ENCODE measurements around the gene TMEM116.
"Not testable (repeated sequence)": the region's sequence is repeated elsewhere in the genome, so short reads cannot be mapped to it uniquely, and the experiment has no call there.

Gene TMEM116

DNA sequence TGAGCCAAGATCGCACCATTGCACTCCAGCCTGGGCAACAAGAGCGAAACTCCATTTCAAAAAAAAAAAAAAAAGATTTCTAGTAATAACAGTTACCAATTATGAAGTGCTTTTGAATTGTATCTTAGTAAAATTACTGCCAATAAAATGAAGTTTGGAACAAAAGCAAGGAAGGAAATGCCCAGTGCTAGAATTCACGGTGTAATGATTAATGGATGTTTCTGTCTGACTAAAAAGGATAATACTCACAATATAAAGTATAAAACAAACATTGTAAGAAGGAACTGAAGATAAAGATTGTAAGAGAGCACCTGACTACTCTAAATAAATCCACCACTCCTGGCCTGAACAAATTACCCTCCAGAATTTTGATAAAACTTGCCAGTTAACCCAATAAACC lies 4.0 kb downstream of the TMEM116 start:
- no peak for DNase-seq

DNA sequence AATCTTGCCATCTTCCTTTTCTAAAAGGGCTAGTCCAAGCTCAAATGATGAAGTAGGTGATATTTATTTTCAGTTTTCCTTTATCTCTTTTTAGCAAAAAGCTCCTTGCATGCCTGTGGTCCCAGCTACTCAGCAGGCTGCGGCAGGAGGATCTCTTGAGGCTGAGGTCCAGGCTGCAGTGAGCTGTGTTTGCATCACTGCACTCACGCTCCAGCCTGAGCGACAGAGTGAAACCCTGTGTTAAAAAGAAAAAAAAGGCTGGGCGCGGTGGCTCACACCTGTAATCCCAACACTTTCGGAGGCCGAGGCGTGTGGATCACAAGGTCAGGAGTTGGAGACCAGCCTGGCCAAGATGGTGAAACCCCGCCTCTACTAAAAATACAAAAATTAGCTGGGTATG lies 5.0 kb downstream of the TMEM116 start:
- no peak for DNase-seq

DNA sequence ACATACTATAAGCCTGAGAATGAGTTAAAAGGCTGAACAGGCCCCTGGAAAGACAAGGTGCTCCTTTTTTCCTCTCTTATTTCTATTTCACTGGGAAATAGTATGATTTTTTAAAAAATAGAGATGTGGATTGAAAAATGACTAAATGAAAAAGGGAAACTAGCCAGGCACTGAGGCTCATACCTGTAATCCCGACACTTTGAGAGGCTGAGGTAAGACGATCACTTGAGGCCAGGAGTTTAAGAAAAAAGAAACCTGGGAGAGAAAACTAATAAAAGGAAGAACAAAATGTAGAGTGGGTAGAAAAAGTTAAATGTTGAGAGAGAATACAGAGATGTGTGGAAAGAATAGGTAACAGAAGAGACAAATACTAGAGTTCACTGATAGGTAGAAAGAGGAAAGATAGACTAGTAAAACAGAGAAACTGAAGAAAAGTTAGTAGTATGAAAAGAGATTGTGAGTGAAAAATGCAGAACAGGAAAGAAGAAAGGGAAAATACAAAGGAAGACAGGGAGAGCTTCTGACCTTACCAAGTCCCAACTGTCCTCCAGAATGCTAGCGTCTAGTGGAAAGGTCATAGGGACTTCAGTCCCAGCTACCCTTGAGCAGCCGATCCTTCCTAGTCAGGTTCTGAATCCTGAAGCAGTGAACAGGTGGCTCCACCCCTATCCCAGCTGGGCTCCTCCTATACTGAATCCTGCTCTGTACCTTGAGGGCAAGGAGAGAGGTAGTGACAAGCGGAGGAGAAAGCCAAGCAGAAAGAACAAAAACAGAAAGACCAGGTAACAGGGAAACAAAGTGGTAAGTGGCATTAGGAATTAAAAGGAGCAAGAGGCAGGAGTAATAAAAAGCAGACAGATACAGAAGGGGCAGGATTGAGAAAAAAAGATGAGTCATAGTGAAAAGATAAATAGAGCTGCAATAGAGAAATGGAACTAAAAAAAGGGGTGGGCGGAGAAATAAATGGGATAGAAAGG lies 7.3 kb downstream of the TMEM116 start:
- no peak for DNase-seq

DNA sequence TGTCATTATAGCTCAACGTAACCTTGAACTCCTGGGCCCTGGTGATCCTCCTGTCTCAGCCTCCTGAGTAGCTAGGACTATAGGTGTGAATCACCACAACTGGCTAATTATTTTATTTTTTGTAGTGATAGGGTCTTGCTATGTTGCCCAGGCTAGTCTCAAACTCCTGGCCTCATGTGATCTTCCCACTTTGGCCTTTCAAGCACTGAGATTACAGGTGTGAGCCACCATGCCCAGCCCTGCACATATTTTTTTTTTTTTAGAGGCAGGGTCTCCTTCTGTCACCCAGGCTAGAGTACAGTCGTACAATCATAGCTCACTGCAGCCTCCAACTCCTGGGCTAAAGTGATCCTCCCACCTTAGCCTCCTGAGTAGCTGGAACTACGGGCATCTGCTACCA lies 8.9 kb downstream of the TMEM116 start:
- DNase-seq = no peak

DNA sequence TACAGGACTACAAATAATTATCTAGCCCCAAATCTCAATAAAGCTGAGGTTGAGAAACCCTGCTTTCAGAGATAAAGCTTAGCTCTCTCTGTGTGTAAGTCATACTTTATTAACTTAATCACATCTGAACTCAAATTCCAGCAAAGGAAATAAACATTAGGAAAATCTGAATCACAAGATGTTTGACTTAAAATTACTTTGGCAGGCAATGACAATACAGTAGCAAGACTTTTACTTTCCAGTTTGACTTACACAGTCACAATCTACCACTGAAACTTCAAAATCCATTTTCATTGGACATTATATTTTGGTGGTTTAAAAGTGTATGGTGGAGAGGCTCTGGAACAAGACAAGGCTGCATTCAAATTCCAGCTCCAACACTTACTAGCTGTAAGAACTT lies 11.4 kb downstream of the TMEM116 start:
- no peak for DNase-seq

DNA sequence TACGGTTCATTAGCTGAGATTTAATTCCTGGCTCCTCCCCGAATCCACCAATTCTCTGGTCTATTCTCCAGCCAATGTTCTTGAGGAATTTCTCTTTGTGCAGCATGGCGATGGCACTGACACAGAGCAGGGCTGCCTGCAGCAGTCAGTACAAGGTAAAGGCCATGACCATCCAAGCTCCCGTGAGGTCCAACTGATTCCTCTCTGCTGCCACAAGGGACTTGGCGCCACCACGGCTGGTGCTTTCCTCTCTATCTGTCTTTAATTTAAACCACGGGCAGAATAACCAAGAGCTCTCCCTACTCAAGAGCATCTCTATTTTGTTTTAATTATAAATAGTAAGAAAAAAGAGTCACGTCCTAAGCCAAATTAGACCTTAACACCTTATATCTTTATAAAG lies 12.1 kb downstream of the TMEM116 start:
- no peak for DNase-seq

DNA sequence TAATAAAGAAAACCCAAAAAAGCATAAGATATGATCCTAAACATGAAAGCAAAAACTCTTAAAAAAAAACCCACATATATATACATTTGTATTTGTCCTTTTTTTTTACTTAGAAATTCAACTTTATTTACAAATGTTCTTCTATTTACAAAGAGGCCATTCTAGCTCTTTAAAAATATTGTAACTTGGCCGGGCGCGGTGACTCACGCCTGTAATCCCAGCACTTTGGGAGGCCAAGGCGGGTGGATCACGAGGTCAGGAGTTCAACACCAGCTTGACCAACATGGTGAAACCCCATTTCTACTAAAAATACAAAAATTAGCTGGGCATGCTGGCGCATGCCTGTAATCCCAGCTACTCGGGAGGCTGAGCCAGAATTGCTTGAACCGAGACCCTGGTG lies 13.8 kb downstream of the TMEM116 start:
- DNase-seq = not testable (repeated sequence)

DNA sequence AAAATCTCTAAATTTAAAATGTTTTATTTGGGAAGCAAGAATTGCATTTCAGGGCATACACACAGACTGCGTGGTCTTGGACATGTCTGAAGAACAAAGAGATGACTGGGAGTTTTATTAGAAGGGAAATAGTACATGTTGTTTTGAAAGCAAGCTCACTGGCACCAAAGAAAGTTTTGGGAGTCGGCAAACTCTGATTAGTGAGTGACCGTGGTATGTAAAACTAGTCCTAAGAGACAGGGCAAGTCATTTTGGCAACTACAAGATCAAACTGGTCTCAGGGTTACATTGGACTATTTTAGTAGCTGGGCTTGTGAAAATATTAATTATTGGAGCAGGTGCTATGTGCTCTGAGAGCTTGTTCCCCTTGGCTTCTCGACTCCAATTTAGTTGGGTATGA lies 14.9 kb downstream of the TMEM116 start:
- DNase-seq = no peak

DNA sequence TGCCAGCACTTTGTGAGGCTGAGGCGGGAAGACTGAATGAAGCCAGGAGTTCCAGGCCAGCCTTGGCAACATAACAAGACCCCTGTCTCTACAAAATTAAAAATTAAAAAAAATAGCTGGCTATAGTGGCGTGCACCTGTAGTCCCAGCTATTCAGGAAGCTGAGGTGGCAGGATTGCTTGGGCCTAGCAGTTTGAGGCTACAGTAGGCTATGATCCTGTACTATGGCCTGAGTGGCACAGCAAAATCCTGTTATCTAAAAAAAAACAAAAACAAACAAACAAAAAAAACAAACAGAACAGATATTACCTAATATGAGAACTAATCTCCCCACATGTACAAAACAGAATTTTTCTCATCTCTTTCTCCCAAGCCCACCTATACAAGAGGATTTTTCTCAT lies 15.7 kb downstream of the TMEM116 start:
- DNase-seq = no peak

DNA sequence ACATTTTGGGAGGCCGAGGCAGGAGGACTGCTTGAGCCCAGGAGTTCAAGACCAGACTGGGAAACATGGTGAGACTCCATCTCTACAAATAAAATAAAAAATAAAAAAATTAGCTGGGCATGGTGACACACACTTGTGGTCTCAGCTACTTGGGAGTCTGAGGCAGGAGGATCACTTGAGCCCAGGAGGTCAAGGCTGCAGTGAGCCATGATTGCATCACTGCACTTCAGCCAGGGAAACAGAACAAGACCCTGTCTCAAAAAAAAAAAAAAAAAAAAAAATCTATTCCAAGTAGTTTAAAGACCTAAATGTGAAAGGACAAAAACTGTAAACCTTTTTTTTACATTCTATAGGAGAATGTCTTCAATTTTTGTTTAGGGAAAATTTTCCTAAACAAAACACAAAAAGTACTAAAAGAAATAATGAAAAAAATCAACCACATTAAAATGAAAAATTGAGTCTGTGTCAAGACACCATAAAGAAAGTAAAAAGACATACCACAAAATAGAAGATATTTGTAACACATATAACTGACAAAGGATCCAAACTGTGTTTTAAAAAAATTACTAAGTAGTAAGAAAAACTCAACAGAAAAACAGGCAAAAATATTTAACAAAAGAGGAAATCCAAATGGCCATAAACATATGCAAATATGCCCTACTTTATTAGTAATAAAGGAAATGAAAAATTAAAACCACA lies 17.0 kb downstream of the TMEM116 start:
- DNase-seq = no peak

DNA sequence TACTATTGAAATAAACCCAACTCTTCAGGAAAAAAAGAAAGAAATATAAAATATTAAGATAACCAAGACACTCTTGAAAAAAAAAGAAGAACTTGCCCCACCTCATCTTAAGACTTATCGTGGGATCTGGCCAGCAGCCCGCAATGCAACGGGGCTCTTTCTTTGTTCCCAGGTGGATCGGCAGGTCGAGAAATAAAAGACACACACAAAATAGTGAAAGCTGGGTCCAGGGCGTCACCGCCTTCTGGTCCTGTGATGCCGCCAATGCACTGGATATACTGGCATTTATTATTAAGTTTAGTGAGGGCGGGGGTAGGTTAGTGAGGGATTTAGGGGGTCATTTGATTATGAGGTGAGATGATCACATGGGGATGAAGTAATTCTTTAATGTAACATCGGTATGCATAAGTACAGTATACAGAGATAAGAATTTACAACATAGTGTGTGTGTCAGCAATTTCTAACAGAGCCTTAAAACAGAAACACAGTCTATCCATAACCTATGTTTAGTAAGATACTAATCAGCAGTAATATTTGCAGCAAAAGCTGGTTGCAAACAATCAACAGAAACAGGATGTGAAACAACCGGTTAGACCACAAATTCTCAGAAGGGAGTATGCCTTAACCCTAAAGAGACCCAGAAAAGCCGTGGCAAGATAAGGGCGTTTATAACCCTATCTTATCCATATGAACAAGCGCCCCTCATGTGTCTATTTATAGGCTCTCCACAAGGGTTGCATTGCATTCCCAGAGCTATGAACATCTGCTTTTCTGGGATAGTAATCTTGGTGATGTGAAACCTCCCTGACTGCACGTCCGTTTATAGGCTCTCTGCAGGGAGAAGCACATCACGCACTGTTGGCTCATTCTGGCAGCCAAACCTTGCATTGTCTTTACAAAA lies 18.5 kb downstream of the TMEM116 start:
- not testable (repeated sequence) for DNase-seq

DNA sequence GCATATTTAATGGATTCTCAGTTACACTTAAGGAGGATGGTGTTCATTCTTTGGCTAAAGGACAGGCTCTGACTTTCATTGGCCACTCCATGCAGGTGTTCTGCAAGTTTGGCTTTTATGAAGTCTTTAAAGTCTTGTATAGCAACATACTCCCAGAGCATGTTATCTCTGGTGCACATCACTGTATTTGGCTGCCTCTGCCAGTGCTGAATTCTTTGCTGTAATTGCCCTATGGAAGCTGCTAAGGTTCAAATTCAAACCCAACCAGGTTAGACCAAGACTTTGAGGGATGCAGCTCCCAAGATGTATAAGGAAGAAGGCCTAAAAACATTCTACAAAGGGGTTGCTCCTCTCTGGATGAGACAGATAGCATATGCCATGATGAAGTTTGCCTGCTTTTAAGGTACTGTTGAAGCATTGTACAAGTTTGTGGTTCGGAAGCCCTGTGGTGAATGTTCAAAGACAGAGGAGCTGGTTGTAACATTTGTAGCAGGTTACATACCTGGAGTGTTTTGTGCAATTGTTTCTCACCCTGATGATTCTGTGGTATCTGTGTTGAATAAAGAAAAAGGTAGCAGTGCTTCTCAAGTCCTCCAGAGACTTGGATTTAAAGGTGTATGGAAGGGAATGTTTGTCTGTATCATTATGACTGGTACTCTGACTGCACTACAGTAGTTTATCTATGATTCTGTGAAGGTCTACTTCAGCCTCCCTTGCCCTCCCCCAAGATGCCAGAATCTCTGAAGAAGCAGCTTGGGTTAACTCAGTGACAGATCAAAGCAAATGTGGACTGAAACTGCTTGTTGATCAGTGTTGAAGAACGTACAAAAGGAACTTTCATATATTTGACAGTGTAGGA lies 19.4 kb downstream of the TMEM116 start:
- DNase-seq = no peak

DNA sequence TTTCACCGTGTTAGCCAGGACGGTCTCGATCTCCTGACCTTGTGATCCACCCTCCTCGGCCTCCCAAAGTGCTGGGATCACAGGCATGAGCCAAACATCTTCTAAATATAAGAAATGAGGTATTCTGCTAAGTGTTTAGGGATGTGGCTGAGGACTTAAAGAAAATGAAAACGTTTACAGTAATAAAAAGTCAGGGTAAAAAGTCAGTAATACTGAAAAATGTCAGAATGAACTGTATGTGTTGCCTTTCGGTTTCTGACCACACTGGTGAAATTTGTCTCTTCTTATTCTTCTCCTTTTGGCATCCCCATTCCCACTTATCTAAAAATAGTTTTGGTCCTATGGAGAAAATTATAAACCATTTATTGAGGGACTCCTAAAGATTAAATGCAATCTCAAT lies 20.5 kb downstream of the TMEM116 start:
- DNase-seq = no peak

DNA sequence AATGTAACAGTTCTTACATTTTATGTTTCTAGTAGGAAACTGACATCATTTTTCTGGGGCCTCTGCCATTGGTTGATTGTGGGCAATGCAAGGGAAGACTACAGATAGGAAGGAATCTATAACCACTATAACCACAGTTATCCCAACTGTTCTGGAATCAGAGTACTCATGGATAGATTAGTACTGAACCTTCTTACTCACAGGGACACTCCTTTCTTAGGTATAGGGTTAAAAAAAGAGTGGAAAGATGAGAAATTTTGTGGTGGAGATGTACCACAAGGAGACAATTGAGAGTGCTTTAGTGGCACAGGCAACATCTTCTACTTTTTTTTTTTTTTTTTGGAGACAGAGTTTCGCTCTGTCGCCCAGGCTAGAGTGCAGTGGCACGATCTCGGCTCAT lies 21.0 kb downstream of the TMEM116 start:
- DNase-seq = no peak

DNA sequence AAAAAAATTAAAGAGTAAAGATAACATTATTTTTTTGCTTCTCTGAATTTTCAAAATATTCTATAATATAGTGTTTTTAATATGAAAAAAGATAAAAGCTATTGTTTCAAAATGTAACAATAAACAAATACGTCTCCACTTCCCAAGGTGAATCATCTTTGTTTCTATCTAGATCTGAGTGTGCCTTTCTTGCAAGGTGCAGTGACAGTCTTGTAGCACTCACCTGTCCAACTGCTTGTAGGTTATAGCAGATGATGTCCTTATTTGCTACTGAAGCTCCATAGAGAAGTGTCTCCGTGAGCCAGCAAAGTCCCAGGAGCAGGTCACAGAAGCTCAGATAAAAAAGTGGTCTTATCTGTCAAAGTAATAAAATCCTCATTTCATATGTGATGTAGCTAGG lies 21.4 kb downstream of the TMEM116 start:
- no peak for DNase-seq

DNA sequence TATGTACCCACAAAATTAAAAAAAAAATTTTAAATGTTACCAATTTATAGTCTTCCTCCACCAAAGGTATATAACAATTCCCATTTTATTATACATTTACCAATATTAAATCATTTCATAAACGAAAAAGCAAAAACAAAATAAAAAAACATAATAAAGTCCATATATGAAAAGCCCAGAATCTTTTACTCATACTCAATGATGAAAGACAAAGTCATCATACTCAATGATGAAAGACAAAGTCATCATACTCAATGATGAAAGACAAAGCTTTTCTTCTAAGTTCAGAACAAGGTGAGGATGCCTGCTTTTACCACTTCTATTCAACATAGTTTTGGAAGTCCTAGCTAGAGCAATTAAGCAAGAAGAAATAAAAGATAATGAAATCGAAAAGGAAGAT lies 28.1 kb downstream of the TMEM116 start:
- DNase-seq = no peak

DNA sequence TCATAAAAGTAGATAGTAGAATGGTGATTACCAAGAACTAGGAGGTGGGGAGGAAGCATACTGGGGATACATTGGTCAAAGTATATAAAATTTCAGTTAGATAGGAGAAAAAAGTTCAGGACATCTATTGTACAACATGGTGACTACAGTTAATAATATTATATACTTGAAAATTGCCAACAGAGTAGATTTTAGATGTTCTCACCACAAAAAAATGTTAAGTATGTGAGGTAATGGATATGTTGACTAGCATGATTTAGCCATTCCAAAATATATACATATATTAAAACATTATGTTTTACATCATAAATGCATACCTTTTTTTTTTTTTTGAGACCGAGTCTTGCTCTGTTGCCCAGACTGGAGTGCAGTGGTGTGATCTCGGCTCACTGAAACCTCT lies 31.0 kb downstream of the TMEM116 start:
- no peak for DNase-seq

DNA sequence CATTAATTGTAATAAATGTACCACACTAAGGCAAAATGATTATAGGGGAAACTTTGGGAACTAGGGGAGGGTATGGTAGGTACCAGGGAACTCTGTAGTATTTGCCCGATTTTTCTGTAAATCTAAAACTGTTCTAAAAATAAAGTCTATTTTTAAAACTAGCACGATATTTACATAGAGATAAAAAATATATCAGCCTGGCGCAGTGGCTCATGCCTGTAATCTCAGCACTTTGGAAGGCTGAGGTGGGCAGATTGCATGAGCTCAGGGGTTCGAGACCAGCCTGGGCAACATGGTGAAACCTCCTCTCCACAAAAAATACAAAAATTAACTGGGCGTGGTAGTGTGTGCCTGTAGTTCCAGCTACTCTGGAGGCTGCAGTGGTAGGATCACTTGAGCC lies 32.4 kb downstream of the TMEM116 start:
- no peak for DNase-seq

DNA sequence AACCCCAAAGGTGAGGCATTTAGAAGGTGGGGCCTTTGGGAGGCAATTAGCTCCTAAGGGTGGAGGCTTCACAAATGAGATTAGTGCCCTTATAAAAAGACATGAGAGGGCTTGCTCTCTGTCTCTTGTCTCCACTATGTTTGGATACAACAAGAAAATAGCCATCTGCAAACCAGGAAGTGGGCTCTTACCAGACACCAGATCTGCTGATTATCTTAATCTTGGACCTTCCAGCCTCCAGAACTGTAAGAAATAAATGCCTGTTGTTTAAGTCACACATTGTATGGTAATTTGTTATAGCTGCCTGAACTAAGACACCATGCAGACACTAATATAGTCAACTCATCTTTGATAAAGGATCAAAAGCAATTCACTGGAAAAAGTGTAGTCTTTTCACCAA lies 34.4 kb downstream of the TMEM116 start:
- no peak for DNase-seq

DNA sequence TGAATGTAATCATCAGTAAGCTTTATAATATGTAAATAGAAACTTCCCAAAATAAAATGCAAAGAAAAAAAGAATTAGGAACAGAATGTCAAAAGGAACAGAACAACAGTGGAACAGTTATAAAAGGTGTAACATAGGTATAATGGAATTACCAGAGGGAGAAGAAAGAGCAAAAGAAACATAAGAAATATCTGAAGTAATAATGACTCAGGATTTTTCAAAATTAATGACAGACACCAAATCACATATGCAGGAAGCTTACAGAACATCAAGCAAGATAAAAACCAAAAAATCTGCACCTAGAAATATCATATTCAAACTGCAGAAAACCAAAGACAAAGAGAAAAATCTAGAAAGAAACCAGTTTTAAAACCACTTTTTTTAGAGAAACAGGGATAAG lies 36.1 kb downstream of the TMEM116 start:
- DNase-seq = no peak

DNA sequence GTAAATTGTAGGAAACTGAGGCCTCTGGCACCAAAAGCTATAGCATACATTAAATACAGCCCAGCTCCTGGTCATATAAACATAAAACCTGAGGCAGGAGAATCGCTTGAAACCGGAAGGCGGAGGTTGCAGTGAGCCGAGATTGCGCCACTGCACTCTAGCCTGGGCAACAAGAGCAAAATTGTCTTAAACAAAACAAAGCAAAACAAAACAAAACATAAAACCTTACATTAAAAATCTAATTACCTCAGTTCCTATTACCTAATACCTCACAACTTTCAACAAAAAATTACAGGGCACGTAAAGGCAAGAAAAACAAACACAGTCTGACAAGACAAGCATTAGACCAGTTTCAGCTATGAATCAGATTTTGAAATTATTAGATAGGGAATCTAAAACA lies 36.7 kb downstream of the TMEM116 start:
- no peak for DNase-seq

Data from activated CD8-positive, alpha-beta memory T cell treated with anti-CD3 and anti-CD28 coated beads, Interleukin-2, amount 50 U/mL, for 4 hours (primary cell).